GM12878 (cell line): Measurements from ENCODE around the gene RARRES2. TPM values are rescaled to one million over a fixed set of nuclear protein-coding genes. Genes with fewer than 3 reads are reported as not detected.
A peak's percentile ranks its signal among the peaks of the same experiment; 100 is the strongest.

Experiments
- BCL11A ChIP-seq: IDR thresholded peaks from 2 replicates; pipeline ENCODE4 v1.6.1; 2011; ENCODE audit warnings: low read depth, low read length
- CBFB ChIP-seq: IDR thresholded peaks from 2 replicates; pipeline ENCODE4 v1.6.1; 2016; ENCODE audit warnings: antibody characterized with exemption, low read depth
- CBX3 ChIP-seq: fragments of 200-600 bp; sonication (generic); IDR thresholded peaks from 2 replicates; pipeline ENCODE4 v1.6.1; 2016; ENCODE audit warnings: low read depth, borderline replicate concordance
- CHD1 ChIP-seq: IDR thresholded peaks from 2 replicates; pipeline ENCODE4 v1.6.1; 2012; ENCODE audit warnings: low read depth, low read length, improper control_type of control experiment
- FOS ChIP-seq: IDR thresholded peaks from 3 replicates; pipeline ENCODE4 v1.6.1; 2011; ENCODE audit warnings: borderline replicate concordance; ENCODE audit not compliant: insufficient read length; ENCODE audit errors: extremely low read depth
- NFIC ChIP-seq: IDR thresholded peaks from 2 replicates; pipeline ENCODE4 v1.6.1; 2012; ENCODE audit warnings: low read depth, mild to moderate bottlenecking, inconsistent platforms, low read length, moderate library complexity
- PAX8 ChIP-seq: fragments of 450-650 bp; IDR thresholded peaks from 2 replicates; pipeline ENCODE4 v1.6.1; 2017; ENCODE audit warnings: mild to moderate bottlenecking, moderate library complexity
- POLR2AphosphoS2 ChIP-seq: IDR thresholded peaks from 2 replicates; pipeline ENCODE4 v1.6.1; 2011; ENCODE audit warnings: low read depth, mild to moderate bottlenecking, low read length, improper control_type of control experiment, moderate library complexity
- SIX5 ChIP-seq: IDR thresholded peaks from 2 replicates; pipeline ENCODE4 v1.6.1; 2011; ENCODE audit warnings: mild to moderate bottlenecking, low read depth, low read length, moderate library complexity; ENCODE audit not compliant: severe bottlenecking
- SREBF2 ChIP-seq: IDR thresholded peaks from 2 replicates; pipeline ENCODE4 v1.6.1; 2012; ENCODE audit warnings: mild to moderate bottlenecking, low read length
- STAT1 ChIP-seq: fragments of 450-650 bp; conservative IDR thresholded peaks from 2 replicates; pipeline ENCODE4 v1.6.1; 2014; ENCODE audit warnings: antibody characterized with exemption, mild to moderate bottlenecking
- YBX1 ChIP-seq: fragments of 450-650 bp; IDR thresholded peaks from 2 replicates; pipeline ENCODE4 v1.6.1; 2016; ENCODE audit warnings: antibody characterized with exemption
- ZNF217 ChIP-seq: fragments of 450-650 bp; IDR thresholded peaks from 2 replicates; pipeline ENCODE4 v1.6.1; 2017; ENCODE audit warnings: antibody characterized with exemption, mild to moderate bottlenecking
- polyA plus RNA-seq, 11 experiments: library from polyadenylated mRNA; depleted of rRNA in 4 of 11; unstranded in 6 of 11; stranded (reverse) in 5 of 11; fragments of >200 nt; fragmentation: Nextera tagmentation in 4 of 11; fragmentation: Illumina TruSeq in 1 of 11; extraction: Ambion mirVana in 4 of 11; extraction: Trizol in 1 of 11; gene quantifications; 1 replicate in 1 of 11; 2 replicates in 10 of 11; pipeline versions ENCODE4 v1.2.1 to v1.2.3, GENCODE V29; 2011 to 2016; ENCODE audit warnings: inconsistent platforms in 2 of 11, missing spikeins in 2 of 11, low read depth in 1 of 11
- total RNA-seq, 4 experiments: library from RNA; depleted of rRNA in 3 of 4; stranded (reverse); fragments of >200 nt in 3 of 4; fragmentation: Illumina TruSeq in 1 of 4; extraction: Trizol in 1 of 4; gene quantifications; 2 replicates each; pipeline versions ENCODE4 v1.2.1 to v1.2.3, GENCODE V29; 2013 to 2021
- TF ChIP-seq, protein P1 (sequence below): IDR thresholded peaks from 2 replicates; pipeline ENCODE4 v1.6.1; 2012; ENCODE audit warnings: improper control_type of control experiment, low read depth, low read length; ENCODE audit not compliant: insufficient replicate concordance
- TF ChIP-seq, protein P2 (sequence below): fragments of 450-650 bp; IDR thresholded peaks from 2 replicates; pipeline ENCODE4 v1.6.1; 2017; ENCODE audit warnings: mild to moderate bottlenecking, low read depth, inconsistent platforms; ENCODE audit not compliant: poor library complexity, severe bottlenecking
- TF ChIP-seq, protein P3 (sequence below): fragments of 450-650 bp; IDR thresholded peaks from 2 replicates; pipeline ENCODE4 v1.6.1; 2017; ENCODE audit warnings: antibody characterized with exemption, mild to moderate bottlenecking, moderate library complexity
- TF ChIP-seq, protein P4 (sequence below): fragments of 450-650 bp; IDR thresholded peaks from 2 replicates; pipeline ENCODE4 v1.6.1; 2016; ENCODE audit warnings: mild to moderate bottlenecking

Gene RARRES2
- total and polyA plus RNA-seq, 10 of the 15 experiments (the other 5 are each of a cell fraction or from before 2014, with no cell fraction given) = 0.13 to 2.2 (median 0.40) TPM; not detected in 3

DNA sequence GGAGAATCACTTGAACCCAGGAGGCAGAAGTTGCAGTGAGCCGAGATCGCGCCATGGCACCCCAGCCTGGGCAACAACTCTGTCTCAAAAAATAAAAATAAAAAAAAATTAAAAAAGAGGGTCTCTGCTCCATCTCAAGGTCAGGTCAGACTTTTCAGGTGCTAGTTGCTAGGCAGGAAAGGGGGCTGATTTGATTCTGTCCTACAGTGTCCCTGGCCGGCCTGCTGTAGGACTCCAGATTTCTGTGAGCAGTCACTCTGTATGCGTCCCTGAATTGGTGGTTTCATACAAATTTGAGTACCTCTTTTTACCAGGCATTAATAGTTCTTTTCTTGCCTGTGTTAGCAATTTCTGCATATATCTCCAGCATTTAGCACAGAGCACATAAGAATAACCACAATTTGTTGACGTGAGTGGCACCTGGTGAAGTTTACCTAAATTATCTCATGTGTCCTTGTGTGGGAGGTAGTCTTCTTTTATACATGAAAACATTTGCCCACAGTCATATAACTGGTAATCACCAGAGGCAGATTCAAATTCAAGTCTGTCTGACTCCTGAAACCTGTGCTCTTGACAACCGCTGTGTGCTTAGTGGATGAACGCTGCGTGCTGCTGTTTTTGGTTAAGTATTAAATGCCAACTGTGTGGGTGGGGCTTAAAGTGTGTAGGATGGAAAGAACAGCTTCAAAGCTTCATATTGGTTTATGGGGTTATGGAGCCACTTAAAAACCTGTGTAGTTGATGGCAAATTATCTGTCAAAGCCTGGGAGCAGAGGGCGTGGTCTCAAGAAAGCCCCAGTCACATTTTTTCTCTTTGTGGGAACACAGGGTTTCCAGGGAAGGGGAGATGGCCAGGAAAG, 34.5 kb upstream of the RARRES2 start (continued):
- TF ChIP-seq, protein P1, sequence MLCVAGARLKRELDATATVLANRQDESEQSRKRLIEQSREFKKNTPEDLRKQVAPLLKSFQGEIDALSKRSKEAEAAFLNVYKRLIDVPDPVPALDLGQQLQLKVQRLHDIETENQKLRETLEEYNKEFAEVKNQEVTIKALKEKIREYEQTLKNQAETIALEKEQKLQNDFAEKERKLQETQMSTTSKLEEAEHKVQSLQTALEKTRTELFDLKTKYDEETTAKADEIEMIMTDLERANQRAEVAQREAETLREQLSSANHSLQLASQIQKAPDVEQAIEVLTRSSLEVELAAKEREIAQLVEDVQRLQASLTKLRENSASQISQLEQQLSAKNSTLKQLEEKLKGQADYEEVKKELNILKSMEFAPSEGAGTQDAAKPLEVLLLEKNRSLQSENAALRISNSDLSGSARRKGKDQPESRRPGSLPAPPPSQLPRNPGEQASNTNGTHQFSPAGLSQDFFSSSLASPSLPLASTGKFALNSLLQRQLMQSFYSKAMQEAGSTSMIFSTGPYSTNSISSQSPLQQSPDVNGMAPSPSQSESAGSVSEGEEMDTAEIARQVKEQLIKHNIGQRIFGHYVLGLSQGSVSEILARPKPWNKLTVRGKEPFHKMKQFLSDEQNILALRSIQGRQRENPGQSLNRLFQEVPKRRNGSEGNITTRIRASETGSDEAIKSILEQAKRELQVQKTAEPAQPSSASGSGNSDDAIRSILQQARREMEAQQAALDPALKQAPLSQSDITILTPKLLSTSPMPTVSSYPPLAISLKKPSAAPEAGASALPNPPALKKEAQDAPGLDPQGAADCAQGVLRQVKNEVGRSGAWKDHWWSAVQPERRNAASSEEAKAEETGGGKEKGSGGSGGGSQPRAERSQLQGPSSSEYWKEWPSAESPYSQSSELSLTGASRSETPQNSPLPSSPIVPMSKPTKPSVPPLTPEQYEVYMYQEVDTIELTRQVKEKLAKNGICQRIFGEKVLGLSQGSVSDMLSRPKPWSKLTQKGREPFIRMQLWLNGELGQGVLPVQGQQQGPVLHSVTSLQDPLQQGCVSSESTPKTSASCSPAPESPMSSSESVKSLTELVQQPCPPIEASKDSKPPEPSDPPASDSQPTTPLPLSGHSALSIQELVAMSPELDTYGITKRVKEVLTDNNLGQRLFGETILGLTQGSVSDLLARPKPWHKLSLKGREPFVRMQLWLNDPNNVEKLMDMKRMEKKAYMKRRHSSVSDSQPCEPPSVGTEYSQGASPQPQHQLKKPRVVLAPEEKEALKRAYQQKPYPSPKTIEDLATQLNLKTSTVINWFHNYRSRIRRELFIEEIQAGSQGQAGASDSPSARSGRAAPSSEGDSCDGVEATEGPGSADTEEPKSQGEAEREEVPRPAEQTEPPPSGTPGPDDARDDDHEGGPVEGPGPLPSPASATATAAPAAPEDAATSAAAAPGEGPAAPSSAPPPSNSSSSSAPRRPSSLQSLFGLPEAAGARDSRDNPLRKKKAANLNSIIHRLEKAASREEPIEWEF = no peak
- TF ChIP-seq ZNF217 (no peak), NFIC (no peak), FOS (no peak), SREBF2 (no peak), BCL11A (no peak), CBX3 (no peak), CBFB (no peak), STAT1 (no peak), SIX5 (no peak), CHD1 (no peak), POLR2AphosphoS2 (0 out of 2 replicates have a peak, but pooled peaks have one; percentile 42), YBX1 (no peak), PAX8 (no peak)
- TF ChIP-seq, protein P2, sequence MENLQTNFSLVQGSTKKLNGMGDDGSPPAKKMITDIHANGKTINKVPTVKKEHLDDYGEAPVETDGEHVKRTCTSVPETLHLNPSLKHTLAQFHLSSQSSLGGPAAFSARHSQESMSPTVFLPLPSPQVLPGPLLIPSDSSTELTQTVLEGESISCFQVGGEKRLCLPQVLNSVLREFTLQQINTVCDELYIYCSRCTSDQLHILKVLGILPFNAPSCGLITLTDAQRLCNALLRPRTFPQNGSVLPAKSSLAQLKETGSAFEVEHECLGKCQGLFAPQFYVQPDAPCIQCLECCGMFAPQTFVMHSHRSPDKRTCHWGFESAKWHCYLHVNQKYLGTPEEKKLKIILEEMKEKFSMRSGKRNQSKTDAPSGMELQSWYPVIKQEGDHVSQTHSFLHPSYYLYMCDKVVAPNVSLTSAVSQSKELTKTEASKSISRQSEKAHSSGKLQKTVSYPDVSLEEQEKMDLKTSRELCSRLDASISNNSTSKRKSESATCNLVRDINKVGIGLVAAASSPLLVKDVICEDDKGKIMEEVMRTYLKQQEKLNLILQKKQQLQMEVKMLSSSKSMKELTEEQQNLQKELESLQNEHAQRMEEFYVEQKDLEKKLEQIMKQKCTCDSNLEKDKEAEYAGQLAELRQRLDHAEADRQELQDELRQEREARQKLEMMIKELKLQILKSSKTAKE = peak; percentile 53
- TF ChIP-seq, protein P3, sequence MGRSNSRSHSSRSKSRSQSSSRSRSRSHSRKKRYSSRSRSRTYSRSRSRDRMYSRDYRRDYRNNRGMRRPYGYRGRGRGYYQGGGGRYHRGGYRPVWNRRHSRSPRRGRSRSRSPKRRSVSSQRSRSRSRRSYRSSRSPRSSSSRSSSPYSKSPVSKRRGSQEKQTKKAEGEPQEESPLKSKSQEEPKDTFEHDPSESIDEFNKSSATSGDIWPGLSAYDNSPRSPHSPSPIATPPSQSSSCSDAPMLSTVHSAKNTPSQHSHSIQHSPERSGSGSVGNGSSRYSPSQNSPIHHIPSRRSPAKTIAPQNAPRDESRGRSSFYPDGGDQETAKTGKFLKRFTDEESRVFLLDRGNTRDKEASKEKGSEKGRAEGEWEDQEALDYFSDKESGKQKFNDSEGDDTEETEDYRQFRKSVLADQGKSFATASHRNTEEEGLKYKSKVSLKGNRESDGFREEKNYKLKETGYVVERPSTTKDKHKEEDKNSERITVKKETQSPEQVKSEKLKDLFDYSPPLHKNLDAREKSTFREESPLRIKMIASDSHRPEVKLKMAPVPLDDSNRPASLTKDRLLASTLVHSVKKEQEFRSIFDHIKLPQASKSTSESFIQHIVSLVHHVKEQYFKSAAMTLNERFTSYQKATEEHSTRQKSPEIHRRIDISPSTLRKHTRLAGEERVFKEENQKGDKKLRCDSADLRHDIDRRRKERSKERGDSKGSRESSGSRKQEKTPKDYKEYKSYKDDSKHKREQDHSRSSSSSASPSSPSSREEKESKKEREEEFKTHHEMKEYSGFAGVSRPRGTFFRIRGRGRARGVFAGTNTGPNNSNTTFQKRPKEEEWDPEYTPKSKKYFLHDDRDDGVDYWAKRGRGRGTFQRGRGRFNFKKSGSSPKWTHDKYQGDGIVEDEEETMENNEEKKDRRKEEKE = no peak
- TF ChIP-seq, protein P4, sequence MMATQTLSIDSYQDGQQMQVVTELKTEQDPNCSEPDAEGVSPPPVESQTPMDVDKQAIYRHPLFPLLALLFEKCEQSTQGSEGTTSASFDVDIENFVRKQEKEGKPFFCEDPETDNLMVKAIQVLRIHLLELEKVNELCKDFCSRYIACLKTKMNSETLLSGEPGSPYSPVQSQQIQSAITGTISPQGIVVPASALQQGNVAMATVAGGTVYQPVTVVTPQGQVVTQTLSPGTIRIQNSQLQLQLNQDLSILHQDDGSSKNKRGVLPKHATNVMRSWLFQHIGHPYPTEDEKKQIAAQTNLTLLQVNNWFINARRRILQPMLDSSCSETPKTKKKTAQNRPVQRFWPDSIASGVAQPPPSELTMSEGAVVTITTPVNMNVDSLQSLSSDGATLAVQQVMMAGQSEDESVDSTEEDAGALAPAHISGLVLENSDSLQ = peak; percentile 89
